Ishikawa (cell line): Measurements from ENCODE around the gene MARVELD1.

Experiments
- CEBPB ChIP-seq: IDR thresholded peaks from 2 replicates; pipeline ENCODE4 v1.6.1; 2012
- CREB1 ChIP-seq: IDR thresholded peaks from 2 replicates; pipeline ENCODE4 v1.6.1; 2012; ENCODE audit warnings: low read depth
- EGR1 ChIP-seq: IDR thresholded peaks from 2 replicates; pipeline ENCODE4 v1.6.1; 2012
- EP300 ChIP-seq: IDR thresholded peaks from 2 replicates; pipeline ENCODE4 v1.6.1; 2012; ENCODE audit warnings: borderline replicate concordance
- FOXM1 ChIP-seq: IDR thresholded peaks from 2 replicates; pipeline ENCODE4 v1.6.1; 2012; ENCODE audit warnings: low read depth, borderline replicate concordance
- RAD21 ChIP-seq: IDR thresholded peaks from 2 replicates; pipeline ENCODE4 v1.6.1; 2012; ENCODE audit warnings: low read depth
- TAF1 ChIP-seq: IDR thresholded peaks from 2 replicates; pipeline ENCODE4 v1.6.1; 2012; ENCODE audit warnings: low read depth, mild to moderate bottlenecking
- TCF12 ChIP-seq: IDR thresholded peaks from 2 replicates; pipeline ENCODE4 v1.6.1; 2012; ENCODE audit warnings: low read depth
- TEAD4 ChIP-seq: IDR thresholded peaks from 2 replicates; pipeline ENCODE4 v1.6.1; 2012
- YY1 ChIP-seq: IDR thresholded peaks from 2 replicates; pipeline ENCODE4 v1.6.1; 2012; ENCODE audit warnings: low read depth
- ZBTB7A ChIP-seq: IDR thresholded peaks from 2 replicates; pipeline ENCODE4 v1.6.1; 2012; ENCODE audit warnings: low read depth
- TF ChIP-seq, protein P1 (sequence below): IDR thresholded peaks from 2 replicates; pipeline ENCODE4 v1.6.1; 2012; ENCODE audit warnings: low read depth, mild to moderate bottlenecking
- TF ChIP-seq, protein P2 (sequence below): IDR thresholded peaks from 2 replicates; pipeline ENCODE4 v1.6.1; 2012
- TF ChIP-seq, protein P3 (sequence below): IDR thresholded peaks from 2 replicates; pipeline ENCODE4 v1.6.1; 2012

DNA sequence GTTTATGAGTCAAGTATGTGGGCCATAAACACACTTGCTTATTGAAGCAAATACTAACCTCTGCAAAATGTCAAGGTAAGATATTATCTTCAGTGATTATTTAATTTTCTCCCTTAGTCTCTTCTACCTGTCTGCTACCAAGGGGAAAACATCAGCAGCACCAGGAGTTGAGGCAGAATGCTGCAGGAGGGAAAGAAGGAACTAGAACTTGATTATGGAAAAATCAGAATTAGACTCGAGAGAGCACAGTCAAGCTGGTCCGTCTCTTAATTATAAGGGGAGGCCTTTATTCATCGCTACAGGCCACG lies 18.5 kb downstream of the MARVELD1 start:
- TF ChIP-seq, protein P1, sequence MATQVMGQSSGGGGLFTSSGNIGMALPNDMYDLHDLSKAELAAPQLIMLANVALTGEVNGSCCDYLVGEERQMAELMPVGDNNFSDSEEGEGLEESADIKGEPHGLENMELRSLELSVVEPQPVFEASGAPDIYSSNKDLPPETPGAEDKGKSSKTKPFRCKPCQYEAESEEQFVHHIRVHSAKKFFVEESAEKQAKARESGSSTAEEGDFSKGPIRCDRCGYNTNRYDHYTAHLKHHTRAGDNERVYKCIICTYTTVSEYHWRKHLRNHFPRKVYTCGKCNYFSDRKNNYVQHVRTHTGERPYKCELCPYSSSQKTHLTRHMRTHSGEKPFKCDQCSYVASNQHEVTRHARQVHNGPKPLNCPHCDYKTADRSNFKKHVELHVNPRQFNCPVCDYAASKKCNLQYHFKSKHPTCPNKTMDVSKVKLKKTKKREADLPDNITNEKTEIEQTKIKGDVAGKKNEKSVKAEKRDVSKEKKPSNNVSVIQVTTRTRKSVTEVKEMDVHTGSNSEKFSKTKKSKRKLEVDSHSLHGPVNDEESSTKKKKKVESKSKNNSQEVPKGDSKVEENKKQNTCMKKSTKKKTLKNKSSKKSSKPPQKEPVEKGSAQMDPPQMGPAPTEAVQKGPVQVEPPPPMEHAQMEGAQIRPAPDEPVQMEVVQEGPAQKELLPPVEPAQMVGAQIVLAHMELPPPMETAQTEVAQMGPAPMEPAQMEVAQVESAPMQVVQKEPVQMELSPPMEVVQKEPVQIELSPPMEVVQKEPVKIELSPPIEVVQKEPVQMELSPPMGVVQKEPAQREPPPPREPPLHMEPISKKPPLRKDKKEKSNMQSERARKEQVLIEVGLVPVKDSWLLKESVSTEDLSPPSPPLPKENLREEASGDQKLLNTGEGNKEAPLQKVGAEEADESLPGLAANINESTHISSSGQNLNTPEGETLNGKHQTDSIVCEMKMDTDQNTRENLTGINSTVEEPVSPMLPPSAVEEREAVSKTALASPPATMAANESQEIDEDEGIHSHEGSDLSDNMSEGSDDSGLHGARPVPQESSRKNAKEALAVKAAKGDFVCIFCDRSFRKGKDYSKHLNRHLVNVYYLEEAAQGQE = no peak
- TF ChIP-seq, protein P2, sequence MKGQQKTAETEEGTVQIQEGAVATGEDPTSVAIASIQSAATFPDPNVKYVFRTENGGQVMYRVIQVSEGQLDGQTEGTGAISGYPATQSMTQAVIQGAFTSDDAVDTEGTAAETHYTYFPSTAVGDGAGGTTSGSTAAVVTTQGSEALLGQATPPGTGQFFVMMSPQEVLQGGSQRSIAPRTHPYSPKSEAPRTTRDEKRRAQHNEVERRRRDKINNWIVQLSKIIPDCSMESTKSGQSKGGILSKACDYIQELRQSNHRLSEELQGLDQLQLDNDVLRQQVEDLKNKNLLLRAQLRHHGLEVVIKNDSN = no peak
- TF ChIP-seq TEAD4 (no peak), RAD21 (no peak), TCF12 (no peak), EP300 (no peak), FOXM1 (no peak), TAF1 (no peak), CREB1 (no peak), EGR1 (no peak), ZBTB7A (no peak), CEBPB (no peak), YY1 (no peak)
- TF ChIP-seq, protein P3, sequence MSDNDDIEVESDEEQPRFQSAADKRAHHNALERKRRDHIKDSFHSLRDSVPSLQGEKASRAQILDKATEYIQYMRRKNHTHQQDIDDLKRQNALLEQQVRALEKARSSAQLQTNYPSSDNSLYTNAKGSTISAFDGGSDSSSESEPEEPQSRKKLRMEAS = no peak
